Bone marrow (tissue), 2 donors: ENCODE results near the gene DBF4B.
"Not testable (repeated sequence)": the region's sequence is repeated elsewhere in the genome, so short reads cannot be mapped to it uniquely, and the experiment has no call there.

ENCODE experiments used
- DNase-seq, 2 donors: peaks; one replicate each; lab custom pipeline; 2025; lab: John Stamatoyannopoulos, UW

The DBF4B gene

DNA sequence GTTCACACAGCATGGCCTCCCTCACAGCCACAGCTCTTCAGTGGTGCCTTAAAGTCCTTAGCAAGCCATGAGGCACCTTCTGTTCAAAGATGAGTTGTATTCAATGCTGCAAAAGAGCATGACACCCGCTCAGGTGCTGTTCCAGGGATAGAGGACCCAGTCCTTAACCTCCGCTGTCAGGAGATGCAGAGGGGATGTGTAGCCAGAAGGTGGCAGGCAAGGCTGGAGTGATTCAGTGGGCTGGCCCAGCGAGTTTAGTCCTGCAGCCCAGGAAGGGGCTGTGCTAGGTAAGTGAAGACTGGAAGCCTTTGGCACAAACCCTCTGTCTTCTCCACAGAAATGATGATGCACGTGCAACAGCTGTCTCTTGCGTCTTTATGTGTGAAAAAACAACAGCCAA is 25.3 kb downstream of the DBF4B start:
- no peak for DNase-seq

DNA sequence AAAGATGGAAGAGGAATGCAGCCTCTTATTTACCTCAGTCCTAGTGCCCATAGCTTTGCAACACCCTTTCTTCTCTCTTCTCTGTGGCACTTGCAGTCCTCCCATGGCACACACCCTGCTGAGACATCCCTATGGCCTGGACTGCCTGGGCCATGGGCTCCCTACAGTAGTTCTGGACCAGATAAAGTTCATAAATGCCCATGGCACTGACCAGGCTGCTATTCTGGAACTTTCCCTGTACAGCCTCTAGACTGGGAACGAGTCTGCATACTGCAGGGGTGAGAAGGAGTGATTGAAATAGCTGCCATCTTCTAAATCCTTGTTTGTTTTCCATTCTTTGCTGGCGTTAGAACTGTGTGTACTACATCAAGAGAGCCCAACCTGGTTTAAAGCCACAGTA is 25.8 kb downstream of the DBF4B start:
- no peak for DNase-seq

DNA sequence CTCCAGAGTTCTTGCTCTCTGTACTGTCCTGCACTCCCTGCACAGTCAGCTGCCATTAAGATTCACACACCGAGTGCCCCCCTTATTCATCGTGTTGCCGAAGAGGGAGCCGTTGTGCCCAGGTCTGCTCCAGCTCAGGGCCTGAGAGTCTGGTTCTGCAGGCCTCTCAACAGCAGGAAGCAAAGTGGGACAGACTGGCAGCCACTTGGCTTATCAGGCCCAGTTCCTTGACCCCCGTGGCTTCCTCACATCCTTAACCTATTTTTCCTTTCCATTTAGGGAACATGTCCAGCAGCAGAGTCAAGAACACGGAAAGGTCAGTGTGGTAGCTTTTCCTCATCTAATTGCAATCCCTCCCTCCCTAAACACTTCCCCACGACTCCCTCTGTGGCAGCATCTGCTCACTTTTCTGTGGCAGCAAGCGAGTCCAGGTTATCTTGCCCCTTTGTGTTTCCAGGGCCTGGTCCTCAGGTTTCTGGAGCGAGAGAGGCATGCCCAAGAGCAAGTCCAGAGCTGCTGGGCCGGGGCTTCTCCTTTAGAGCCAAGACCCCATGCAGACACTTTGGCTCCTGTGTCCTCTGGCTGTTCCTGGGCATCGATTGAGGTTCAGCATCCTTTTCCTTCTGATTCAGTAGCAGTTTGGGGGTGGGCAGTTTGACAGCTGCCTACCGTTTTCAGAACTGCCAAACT is 28.2 kb downstream of the DBF4B start:
- DNase-seq: no peak

GRCh38 chr17:44738214-44738906 is 29.9 kb downstream of the DBF4B start:
- DNase-seq: no peak

GRCh38 chr17:44741316-44741715 is 32.9 kb downstream of the DBF4B start:
- no peak for DNase-seq

DNA sequence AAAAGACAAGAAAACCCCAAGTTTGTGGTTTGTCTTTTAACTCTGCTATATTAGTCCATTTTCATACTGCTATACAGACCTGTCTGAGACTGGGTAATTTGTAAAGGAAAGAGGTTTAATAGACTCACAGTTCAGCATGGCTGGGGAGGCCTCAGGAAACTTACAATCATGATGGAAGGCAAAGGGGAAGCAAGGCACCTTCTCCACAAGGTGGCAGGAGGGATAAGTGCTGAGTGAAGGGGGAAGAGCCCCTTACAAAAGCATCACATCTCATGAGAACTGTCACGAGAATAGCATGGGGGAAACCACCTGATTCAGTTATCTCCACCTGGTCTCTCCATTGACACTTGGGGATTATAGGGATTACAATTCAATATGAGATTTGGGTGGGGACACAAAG is 36.8 kb downstream of the DBF4B start:
- DNase-seq: no peak

DNA sequence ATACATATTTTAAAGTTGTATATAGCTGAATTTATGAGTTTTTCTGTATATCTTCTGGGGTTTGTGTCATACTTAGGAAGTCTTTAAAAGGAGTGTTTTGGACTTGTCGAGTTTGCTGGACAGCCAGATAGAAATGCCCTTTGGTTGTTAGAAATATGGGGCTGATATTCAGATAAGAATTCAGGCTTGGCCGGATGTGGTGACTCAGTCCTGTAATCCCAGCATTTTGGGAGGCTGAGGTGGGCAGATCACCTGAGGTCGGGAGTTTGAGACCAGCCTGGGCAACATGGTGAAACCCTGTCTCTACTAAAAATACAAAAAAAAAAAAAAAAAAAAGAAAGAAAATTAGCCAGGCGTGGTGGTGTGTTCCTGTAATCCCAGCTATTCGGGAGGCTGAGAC is 37.3 kb downstream of the DBF4B start:
- DNase-seq: not testable (repeated sequence)

DNA sequence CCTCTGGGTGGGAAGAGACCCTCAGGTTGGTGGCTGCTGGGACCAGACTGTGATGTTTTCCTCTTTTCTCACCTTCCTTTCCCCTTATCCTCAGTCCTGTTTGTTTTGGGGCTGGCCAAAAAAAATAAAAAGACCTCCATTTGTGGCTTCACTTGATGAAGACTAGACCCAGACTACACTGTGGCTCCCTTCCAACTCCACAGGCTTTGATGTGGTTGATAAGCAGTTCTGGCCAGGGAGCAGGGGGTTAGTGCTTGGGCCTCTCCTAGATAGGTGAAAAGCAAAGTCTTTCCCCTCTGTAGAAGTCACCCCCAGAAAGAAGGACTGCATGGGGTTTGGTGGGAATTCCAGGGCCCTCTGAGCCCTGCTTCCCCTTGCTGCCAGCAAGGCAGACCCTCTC is 39.1 kb downstream of the DBF4B start:
- DNase-seq: no peak

GRCh38 chr17:44749076-44749979 is 40.9 kb downstream of the DBF4B start:
- no peak for DNase-seq

DNA sequence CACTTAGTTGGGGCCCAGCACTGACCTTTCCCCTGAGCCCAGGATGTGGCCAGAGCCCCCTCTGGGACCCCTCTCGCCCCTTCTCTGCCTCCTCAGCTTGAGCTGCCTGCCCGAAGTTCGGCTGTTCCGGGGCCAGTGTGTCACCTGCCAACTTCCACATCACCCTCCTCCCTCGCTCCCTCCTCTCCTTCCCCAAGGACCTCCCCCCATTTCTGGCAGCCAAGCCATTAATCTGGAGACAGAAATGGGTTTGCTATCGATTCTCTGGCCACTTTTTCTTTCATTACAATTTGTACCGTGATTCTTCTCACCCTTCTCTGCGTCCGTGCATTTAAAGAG is 41.5 kb downstream of the DBF4B start:
- no peak for DNase-seq

- no peak for DNase-seq
Observed at GRCh38 chr17:44751331-44751730, 42.9 kb downstream of the DBF4B start.

GRCh38 chr17:44751806-44752205 is 43.3 kb downstream of the DBF4B start:
- DNase-seq: no peak

DNA sequence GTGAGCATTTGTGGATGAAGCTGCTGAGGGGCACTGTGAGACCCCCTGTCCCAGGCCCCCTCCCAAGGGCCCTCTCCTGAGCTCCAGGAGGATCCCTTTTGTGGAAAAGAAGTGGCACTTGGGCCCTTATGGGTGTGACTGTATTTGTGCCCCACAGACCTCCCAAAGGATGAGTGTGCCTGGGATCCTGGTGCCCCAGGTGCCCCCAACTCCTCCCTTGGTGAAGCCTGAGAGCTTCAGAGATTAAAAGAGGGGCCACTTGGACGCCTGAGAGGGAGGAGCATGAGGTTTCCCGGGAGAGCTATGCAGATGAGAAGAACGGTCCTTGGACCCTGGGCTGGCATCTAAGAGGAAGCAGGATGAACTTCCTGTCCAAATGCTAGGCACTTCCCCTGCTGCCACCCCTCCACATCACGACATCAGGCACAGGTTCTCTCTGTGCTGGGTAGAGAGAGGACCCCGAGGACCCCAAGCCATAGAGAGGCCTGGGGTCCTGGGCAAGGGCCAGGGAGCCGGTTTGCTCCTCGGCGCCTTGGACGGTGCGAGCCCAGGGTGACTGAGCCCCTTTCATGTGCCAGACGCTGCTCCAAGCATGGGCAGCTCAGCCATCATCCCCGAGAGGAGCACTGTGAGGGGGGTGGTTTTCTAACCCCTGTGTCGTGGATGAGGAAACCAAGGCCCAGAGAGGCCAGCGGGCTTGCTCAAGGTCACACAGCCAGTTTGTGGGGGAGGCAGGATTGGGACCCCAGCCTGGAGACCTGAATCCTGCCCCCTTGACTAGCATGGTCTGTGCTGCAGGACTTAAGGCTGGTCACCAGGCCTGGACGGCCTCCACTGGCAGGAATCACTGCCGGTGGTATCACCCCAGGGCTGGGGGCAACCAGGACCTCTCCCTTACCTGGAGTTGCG is 44.7 kb downstream of the DBF4B start:
- no peak for DNase-seq

GRCh38 chr17:44754276-44754675 is 45.8 kb downstream of the DBF4B start:
- no peak for DNase-seq

GRCh38 chr17:44755180-44755579 is 46.7 kb downstream of the DBF4B start:
- DNase-seq: not testable (repeated sequence)

DNA sequence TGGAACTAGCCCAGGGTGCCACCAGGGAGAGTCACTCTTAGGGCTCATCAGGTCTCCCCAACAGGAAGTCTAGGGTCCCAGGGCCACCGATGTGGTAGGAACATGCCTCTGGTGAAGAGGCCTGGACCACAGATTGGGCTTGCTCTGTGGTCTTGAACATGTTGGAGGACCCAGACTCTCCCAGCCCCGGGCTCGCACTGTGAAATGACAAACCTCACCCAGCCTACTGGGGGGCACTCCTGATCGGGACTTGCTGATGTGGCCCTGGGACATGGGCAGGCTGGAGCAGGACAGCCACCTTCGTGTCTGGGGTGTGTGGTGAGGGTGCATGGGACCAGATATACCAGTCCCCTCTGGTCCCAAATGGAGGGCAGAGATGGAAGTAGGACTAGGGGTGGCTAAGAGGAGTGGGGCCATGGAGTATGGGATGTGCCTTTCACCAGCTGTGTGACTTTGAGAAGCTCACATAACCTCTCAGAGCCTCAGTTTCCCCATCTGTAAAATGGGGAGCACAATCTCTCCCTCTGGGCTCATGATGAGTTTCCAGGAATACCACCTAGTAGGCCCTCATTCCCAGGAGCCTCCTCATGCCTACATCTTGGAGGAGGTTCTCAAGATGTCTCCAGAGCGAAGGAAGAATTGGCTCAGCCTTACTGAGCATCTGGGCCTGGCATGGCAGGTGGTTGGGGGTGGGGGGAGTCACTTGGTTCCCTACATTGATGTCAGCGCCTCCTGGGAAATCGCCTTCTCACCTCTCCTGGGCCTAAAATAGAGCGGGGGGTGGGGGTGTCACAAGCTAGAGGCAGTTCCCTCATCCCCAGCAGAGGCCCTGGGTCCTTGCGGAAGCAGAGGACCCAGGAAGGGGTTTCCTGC is 48.8 kb downstream of the DBF4B start:
- DNase-seq: no peak

GRCh38 chr17:44757918-44758413 is 49.5 kb downstream of the DBF4B start:
- no peak for DNase-seq

- DNase-seq: no peak
Observed at GRCh38 chr17:44758414-44759085, 50.1 kb downstream of the DBF4B start, which contains the start of gene ADAM11. Gene ADAM11 (plus strand): TSS chr17:44758988. CDS start chr17:44759200, 212 bp downstream.

DNA sequence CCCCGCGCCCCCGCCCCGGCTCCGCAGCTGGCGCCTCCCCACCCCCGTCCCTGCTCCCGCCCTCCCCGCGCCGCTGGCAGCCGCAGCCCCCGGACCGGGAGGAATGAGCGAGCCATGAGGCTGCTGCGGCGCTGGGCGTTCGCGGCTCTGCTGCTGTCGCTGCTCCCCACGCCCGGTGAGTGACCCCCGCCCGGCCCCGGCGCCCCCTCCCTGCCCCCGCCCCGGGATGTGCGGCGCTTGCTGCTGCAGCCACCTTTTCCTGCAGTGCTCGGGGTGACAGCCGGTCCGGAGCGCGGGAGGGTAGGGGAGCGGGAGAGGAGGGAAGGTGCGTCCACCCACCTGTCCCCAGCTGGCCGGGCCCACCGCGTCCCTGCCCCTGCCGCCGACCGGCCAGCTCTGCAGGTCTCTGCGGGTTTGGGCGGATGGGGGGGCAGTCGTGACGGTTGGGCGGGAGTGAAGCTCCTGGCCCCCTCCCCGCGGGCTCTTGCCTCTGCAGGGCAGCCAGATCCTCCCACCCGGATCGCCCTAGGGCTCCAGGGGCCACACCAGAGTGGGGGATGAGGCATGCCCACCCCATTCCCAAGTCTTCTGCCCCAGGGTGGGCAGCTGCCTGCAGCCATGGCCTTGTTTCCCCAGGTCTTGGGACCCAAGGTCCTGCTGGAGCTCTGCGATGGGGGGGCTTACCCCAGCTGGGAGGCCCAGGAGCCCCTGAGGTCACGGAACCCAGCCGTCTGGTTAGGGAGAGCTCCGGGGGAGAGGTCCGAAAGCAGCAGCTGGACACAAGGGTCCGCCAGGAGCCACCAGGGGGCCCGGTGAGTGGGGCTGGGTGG is 50.8 kb downstream of the DBF4B start:
- DNase-seq: no peak
